Measurements from ENCODE around the gene TMED1. TPM values are rescaled to one million over a fixed set of nuclear protein-coding genes. Genes with fewer than 3 reads are reported as not detected.
A peak's percentile ranks its signal among the peaks of the same experiment; 100 is the strongest.

The TMED1 gene
- total RNA-seq, 2 donors from 2014 or later: 41.9 to 47.8 TPM

- DNase-seq (ENCODE audit: low spot score): no peak
- no peak overlapping the region for H3K4me3 ChIP-seq
- peaks cover 8 to 10% of the 10 kb centered on the region in 2 donors for H3K36me3 ChIP-seq
- TF ChIP-seq POLR2A (IDR thresholded peaks at IDR 0.05): no peak
- TF ChIP-seq CTCF (IDR thresholded peaks at IDR 0.05): no peak
- TF ChIP-seq POLR2AphosphoS5 (IDR thresholded peaks at IDR 0.05): no peak
- intact Hi-C loops (cut with DNase I): no loop called here
- H3K9me3 ChIP-seq: no peaks in the 10 kb centered on the region
- WGBS: 91% methylated on average over 11 of the region's 11 CpGs
- H3K4me1 ChIP-seq (replicated peaks): no peaks in the 10 kb centered on the region
- no peak overlapping the region for H3K27ac ChIP-seq
- H3K27me3 ChIP-seq (replicated peaks; ENCODE audit: insufficient read depth): no peaks in the 10 kb centered on the region
These were observed 30.8 kb downstream of the TMED1 start for GRCh38 chr19:10805065-10805757.

DNA sequence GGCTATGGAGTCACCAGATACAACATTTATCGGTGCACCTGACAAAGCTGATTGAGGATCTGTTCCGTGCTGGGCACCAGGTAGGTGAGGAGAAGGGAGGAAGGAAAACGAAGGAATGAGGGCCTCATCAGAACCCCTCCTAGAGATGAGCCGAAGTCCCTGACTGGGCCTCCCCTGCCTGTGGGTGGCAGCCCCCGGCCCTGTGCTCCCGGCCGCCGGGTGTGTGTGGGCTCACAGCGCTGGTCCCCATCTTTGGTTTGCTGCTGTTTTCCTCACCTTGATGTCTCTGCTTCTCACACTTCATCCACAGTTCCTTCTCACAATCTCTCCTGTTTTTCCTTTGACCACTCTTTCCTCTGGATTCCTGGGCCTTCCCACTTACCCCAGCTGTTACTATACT lies 32.8 kb downstream of the TMED1 start:
- 87% methylated on average over 9 of the region's 9 CpGs for WGBS
- Histone ChIP-seq H3K27ac (no peak overlapping the region), H3K9me3 (no peaks in the 10 kb centered on the region), H3K36me3 (peaks cover 8 to 10% of the 10 kb centered on the region in 2 donors), H3K4me1 (replicated peaks) (no peaks in the 10 kb centered on the region), H3K27me3 (replicated peaks; ENCODE audit: insufficient read depth) (no peaks in the 10 kb centered on the region), H3K4me3 (no peak overlapping the region)
- intact Hi-C loops (cut with DNase I): no loop called here
- no peak for TF ChIP-seq POLR2A (IDR thresholded peaks at IDR 0.05)
- DNase-seq (ENCODE audit: low spot score): no peak

DNA sequence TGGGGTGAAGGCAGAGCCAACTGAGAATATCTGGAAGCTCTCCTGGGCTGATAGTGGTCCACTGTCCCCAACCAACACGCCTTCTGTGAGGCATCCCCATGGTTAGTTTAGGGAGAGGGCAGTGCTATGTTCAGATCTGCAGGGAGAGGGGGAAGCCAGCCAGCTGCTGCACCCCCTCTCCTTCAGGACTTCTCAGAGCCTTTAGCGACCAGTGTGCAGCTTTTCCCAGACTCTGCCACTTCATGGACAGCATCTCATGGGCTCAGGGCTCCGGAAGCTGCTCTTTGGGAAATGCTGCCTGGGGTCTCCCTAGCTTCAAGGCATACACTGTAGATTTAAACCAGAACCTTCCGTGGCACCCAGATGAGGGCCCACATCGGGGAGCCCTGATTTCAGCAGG lies 33.5 kb downstream of the TMED1 start:
- no peak overlapping the region for H3K4me3 ChIP-seq
- H3K4me1 ChIP-seq (replicated peaks): no peaks in the 10 kb centered on the region
- DNase-seq (ENCODE audit: low spot score): no peak
- intact Hi-C loops (cut with DNase I): no loop called here
- 100% methylated on average over 5 of the region's 5 CpGs for WGBS
- H3K27me3 ChIP-seq (replicated peaks; ENCODE audit: insufficient read depth): no peaks in the 10 kb centered on the region
- no peaks in the 10 kb centered on the region for H3K9me3 ChIP-seq
- no peak overlapping the region for H3K27ac ChIP-seq
- peaks cover 10 to 11% of the 10 kb centered on the region in 2 donors for H3K36me3 ChIP-seq
- TF ChIP-seq POLR2A (IDR thresholded peaks at IDR 0.05) (no peak), CTCF (IDR thresholded peaks at IDR 0.05) (no peak), POLR2AphosphoS5 (IDR thresholded peaks at IDR 0.05) (no peak)

DNA sequence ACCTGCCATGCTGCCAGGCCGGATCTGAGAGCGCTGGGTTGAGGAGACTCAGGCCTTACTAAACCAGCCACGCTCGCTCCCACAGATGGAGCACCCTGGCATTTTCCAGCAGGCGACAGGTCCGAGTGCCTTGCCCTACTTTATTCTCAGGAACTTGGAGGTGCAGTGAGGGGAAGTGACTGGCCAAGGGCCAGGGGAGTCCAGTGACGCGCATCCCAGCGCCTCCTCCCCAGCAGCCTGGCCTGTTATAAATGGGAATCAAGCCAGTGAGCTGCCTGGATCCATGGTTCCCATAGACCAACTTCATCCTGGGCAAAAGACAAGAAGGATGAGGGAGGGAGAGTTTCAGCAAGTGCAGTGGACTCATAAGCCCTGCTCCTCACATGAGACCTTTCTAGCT lies 35.5 kb downstream of the TMED1 start:
- H3K36me3 ChIP-seq: peaks cover 11 to 20% of the 10 kb centered on the region in 2 donors
- no peak overlapping the region for H3K4me3 ChIP-seq
- no peak for DNase-seq (ENCODE audit: low spot score)
- WGBS: 51% methylated on average over 9 of the region's 9 CpGs
- intact Hi-C loops (cut with DNase I): no loop called here
- TF ChIP-seq POLR2A (IDR thresholded peaks at IDR 0.05) (no peak), POLR2AphosphoS5 (IDR thresholded peaks at IDR 0.05) (no peak), CTCF (IDR thresholded peaks at IDR 0.05) (no peak)
- H3K4me1 ChIP-seq (replicated peaks): no peaks in the 10 kb centered on the region
- no peaks in the 10 kb centered on the region for H3K27me3 ChIP-seq (replicated peaks; ENCODE audit: insufficient read depth)
- H3K9me3 ChIP-seq: no peaks in the 10 kb centered on the region
- H3K27ac ChIP-seq: no peak overlapping the region

- Histone ChIP-seq H3K36me3 (peaks cover 6 to 21% of the 10 kb centered on the region in 2 donors), H3K27ac (peak overlapping the region in 1 of 2 donors; percentile 62), H3K9me3 (no peaks in the 10 kb centered on the region), H3K27me3 (replicated peaks; ENCODE audit: insufficient read depth) (no peaks in the 10 kb centered on the region), H3K4me3 (peak overlapping the region in 1 of 2 donors; percentile 10), H3K4me1 (replicated peaks) (no peaks in the 10 kb centered on the region)
- intact Hi-C loops (cut with DNase I): no loop called here
- TF ChIP-seq POLR2AphosphoS5 (IDR thresholded peaks at IDR 0.05): no peak
- TF ChIP-seq CTCF (IDR thresholded peaks at IDR 0.05): no peak
- no peak for DNase-seq (ENCODE audit: low spot score)
- 65% methylated on average over 17 of the region's 19 CpGs for WGBS
These were observed 38.3 kb downstream of the TMED1 start for GRCh38 chr19:10797541-10798256.

Measured in prostate gland (tissue), 2 donors.